DMS114 treated with DMSO at 0.1 percent for 48 hours (cell line): ENCODE results near the gene FLRT1.
A peak's percentile ranks its signal among the peaks of the same experiment; 100 is the strongest.
"Not testable (repeated sequence)": the region's sequence is repeated elsewhere in the genome, so short reads cannot be mapped to it uniquely, and the experiment has no call there.

Experiments used
- DNase-seq: peaks from one replicate; lab custom pipeline; 2025; ENCODE audit not compliant: unreplicated experiment; lab: John Stamatoyannopoulos, UW

Gene FLRT1

GRCh38 chr11:64044730-64045393, 9.1 kb downstream of the FLRT1 start:
- DNase-seq, result no peak

- DNase-seq, result no peak
Observed at GRCh38 chr11:64045700-64046099, 10.0 kb downstream of the FLRT1 start.

GRCh38 chr11:64047373-64047772, 11.6 kb downstream of the FLRT1 start:
- not testable (repeated sequence) for DNase-seq

GRCh38 chr11:64048042-64048854, 12.5 kb downstream of the FLRT1 start:
- DNase-seq, result no peak

- no peak for DNase-seq
Observed at GRCh38 chr11:64049509-64049908, 13.8 kb downstream of the FLRT1 start.

GRCh38 chr11:64051297-64051696, 15.6 kb downstream of the FLRT1 start:
- DNase-seq, result no peak

GRCh38 chr11:64052436-64052835, 16.7 kb downstream of the FLRT1 start:
- no peak for DNase-seq

GRCh38 chr11:64052938-64053622, 17.3 kb downstream of the FLRT1 start:
- DNase-seq, result no peak

GRCh38 chr11:64053699-64054098, 18.0 kb downstream of the FLRT1 start:
- no peak for DNase-seq

- no peak for DNase-seq
Observed at GRCh38 chr11:64055077-64055476, 19.3 kb downstream of the FLRT1 start.

GRCh38 chr11:64056213-64056785, 20.6 kb downstream of the FLRT1 start:
- DNase-seq, result no peak

GRCh38 chr11:64056861-64057260, 21.1 kb downstream of the FLRT1 start:
- no peak for DNase-seq

GRCh38 chr11:64057890-64058289, 22.2 kb downstream of the FLRT1 start:
- no peak for DNase-seq

- no peak for DNase-seq
Observed at GRCh38 chr11:64058494-64058893, 22.8 kb downstream of the FLRT1 start.

- no peak for DNase-seq
Observed at GRCh38 chr11:64059339-64060140, 23.8 kb downstream of the FLRT1 start.

- DNase-seq, result no peak
Observed at GRCh38 chr11:64060263-64060860, 24.6 kb downstream of the FLRT1 start.

- DNase-seq, result peak; percentile 25
Observed at GRCh38 chr11:64060861-64061444, 25.2 kb downstream of the FLRT1 start.

GRCh38 chr11:64062185-64063039, 26.7 kb downstream of the FLRT1 start:
- no peak for DNase-seq

GRCh38 chr11:64063777-64064176, 28.0 kb downstream of the FLRT1 start:
- DNase-seq, result no peak
